Astrocyte (in vitro differentiated cells and primary cell): ENCODE data around the gene R3HDML. TPM values are rescaled to one million over a fixed set of nuclear protein-coding genes. Genes with fewer than 3 reads are reported as not detected.

ENCODE experiments used
- DNase-seq: peaks from one replicate; pipeline ENCODE4 v3.0.0-alpha.2; 2010; ENCODE audit warnings: low read depth
- FAIRE-seq: peaks from 2 replicates; lab custom pipeline; 2011; peaks lifted over from hg19 to GRCh38; lab: Jason Lieb, UNC
- H2AFZ ChIP-seq: 2 replicates; pipeline ENCODE4 v1.6.0; 2012; ENCODE audit warnings: low read depth, low read length, inconsistent platforms
- H3K27ac ChIP-seq: 2 replicates; pipeline ENCODE4 v1.5.1; 2011; ENCODE audit warnings: low read depth, low read length, inconsistent platforms
- H3K27me3 ChIP-seq: 2 replicates; pipeline ENCODE4 v1.6.0; 2011; ENCODE audit warnings: low read length, inconsistent platforms; ENCODE audit not compliant: insufficient read depth
- H3K36me3 ChIP-seq: 2 replicates; pipeline ENCODE4 v1.5.1; 2011; ENCODE audit warnings: low read length, inconsistent platforms; ENCODE audit not compliant: insufficient read depth
- H3K4me1 ChIP-seq: 2 replicates; pipeline ENCODE4 v1.5.1; 2011; ENCODE audit warnings: low read length, inconsistent platforms; ENCODE audit not compliant: insufficient read depth
- H3K4me2 ChIP-seq: 2 replicates; pipeline ENCODE4 v1.6.0; 2012; ENCODE audit warnings: low read length, inconsistent platforms
- H3K4me3 ChIP-seq: 2 replicates; pipeline ENCODE4 v1.5.1; 2011; ENCODE audit warnings: low read depth, mild to moderate bottlenecking, low read length, inconsistent platforms; ENCODE audit not compliant: insufficient read depth
- H3K79me2 ChIP-seq: 2 replicates; pipeline ENCODE4 v1.6.0; 2012; ENCODE audit warnings: mild to moderate bottlenecking, low read length, inconsistent platforms; ENCODE audit not compliant: insufficient read depth
- H3K9ac ChIP-seq: 2 replicates; pipeline ENCODE4 v1.6.0; 2012; ENCODE audit warnings: mild to moderate bottlenecking, low read length, inconsistent platforms
- H3K9me3 ChIP-seq: 2 replicates; pipeline ENCODE4 v1.5.1; 2012; ENCODE audit warnings: low read depth, mild to moderate bottlenecking, low read length, inconsistent platforms; ENCODE audit not compliant: insufficient read depth
- H4K20me1 ChIP-seq: 2 replicates; pipeline ENCODE4 v1.6.0; 2012; ENCODE audit warnings: low read length, inconsistent platforms; ENCODE audit not compliant: insufficient read depth
- H3K27ac Mint-ChIP-seq: one replicate; pipeline ENCODE4 v1.8.0; 2021; ENCODE audit warnings: mild to moderate bottlenecking, mixed read lengths; ENCODE audit not compliant: unreplicated experiment
- H3K27me3 Mint-ChIP-seq: one replicate; pipeline ENCODE4 v1.8.0; 2021; ENCODE audit warnings: low read depth, mixed read lengths; ENCODE audit not compliant: unreplicated experiment
- H3K36me3 Mint-ChIP-seq: one replicate; pipeline ENCODE4 v1.8.0; 2021; ENCODE audit warnings: low read depth, mixed read lengths; ENCODE audit not compliant: unreplicated experiment
- H3K4me1 Mint-ChIP-seq: one replicate; pipeline ENCODE4 v1.8.0; 2021; ENCODE audit warnings: low read depth, mixed read lengths; ENCODE audit not compliant: unreplicated experiment
- H3K4me3 Mint-ChIP-seq: one replicate; pipeline ENCODE4 v1.8.0; 2021; ENCODE audit warnings: mild to moderate bottlenecking, moderate library complexity, mixed read lengths; ENCODE audit not compliant: unreplicated experiment
- H3K9me3 Mint-ChIP-seq: one replicate; pipeline ENCODE4 v1.8.0; 2021; ENCODE audit warnings: mild to moderate bottlenecking, mixed read lengths; ENCODE audit not compliant: unreplicated experiment
- CTCF ChIP-seq: IDR thresholded peaks from 2 replicates; pipeline ENCODE4 v1.5.1; 2011; ENCODE audit warnings: low read depth, mild to moderate bottlenecking, inconsistent platforms, low read length, moderate library complexity; ENCODE audit not compliant: insufficient read depth
- EZH2 ChIP-seq: IDR thresholded peaks from 2 replicates; pipeline ENCODE4 v1.6.1; 2012; ENCODE audit warnings: mild to moderate bottlenecking, low read length, inconsistent platforms; ENCODE audit not compliant: insufficient read depth
- total RNA-seq: library from RNA; stranded (reverse); gene quantifications from 2 replicates; pipeline ENCODE4 v1.2.1, GENCODE V29; 2021

R3HDML gene
- total RNA-seq, 1 donor from 2014 or later, result 0.25 TPM

- DNase-seq (no peak), FAIRE-seq (no peak)
- Histone ChIP-seq H3K9ac (no peak overlapping the region), H3K4me3 (no peak overlapping the region), H3K27ac (no peak overlapping the region), H4K20me1 (no peaks in the 10 kb centered on the region), H3K79me2 (no peaks in the 10 kb centered on the region), H3K27me3 (peaks cover 4% of the 10 kb centered on the region), H3K9me3 (no peaks in the 10 kb centered on the region), H3K4me2 (no peak overlapping the region), H2AFZ (no peak overlapping the region), H3K4me1 (no peaks in the 10 kb centered on the region), H3K36me3 (no peaks in the 10 kb centered on the region)
- Mint-ChIP-seq H3K4me3 (no peak overlapping the region), H3K9me3 (no peaks in the 10 kb centered on the region), H3K4me1 (no peaks in the 10 kb centered on the region), H3K27me3 (peaks cover 31% of the 10 kb centered on the region), H3K27ac (no peak overlapping the region), H3K36me3 (no peaks in the 10 kb centered on the region)
- TF ChIP-seq CTCF (no peak), EZH2 (no peak)
These were observed 19.5 kb downstream of the R3HDML start for GRCh38 chr20:44356353-44356723.

DNA sequence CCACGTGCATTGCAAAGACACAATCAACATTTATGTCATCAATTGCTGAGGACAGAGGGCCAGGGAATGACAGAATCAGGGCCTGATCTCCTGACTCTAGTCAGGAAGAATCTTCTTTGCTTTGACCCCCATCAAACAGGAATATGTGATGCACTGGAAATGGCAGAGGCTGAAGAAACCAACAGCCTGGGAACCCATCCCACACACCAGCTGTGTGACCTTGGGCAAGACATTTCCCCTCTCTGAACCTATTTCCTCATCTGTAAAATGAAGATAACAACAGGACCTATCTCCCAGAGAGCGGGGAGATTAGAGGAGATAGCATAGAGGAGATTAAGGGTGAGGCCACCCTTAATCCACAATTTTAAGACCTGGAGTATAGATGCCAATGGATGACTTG is 20.2 kb downstream of the R3HDML start:
- no peak overlapping the region for H3K4me2 ChIP-seq
- H3K9ac ChIP-seq, result no peak overlapping the region
- no peaks in the 10 kb centered on the region for H3K9me3 ChIP-seq
- H3K36me3 Mint-ChIP-seq, result no peaks in the 10 kb centered on the region
- H3K4me1 Mint-ChIP-seq, result no peaks in the 10 kb centered on the region
- no peak overlapping the region for H2AFZ ChIP-seq
- no peaks in the 10 kb centered on the region for H3K79me2 ChIP-seq
- FAIRE-seq (no peak), DNase-seq (no peak)
- no peaks in the 10 kb centered on the region for H3K4me1 ChIP-seq
- no peak overlapping the region for H3K4me3 Mint-ChIP-seq
- H3K36me3 ChIP-seq, result no peaks in the 10 kb centered on the region
- TF ChIP-seq CTCF, result no peak
- TF ChIP-seq EZH2, result no peak
- no peaks in the 10 kb centered on the region for H3K9me3 Mint-ChIP-seq
- H3K4me3 ChIP-seq, result no peak overlapping the region
- no peak overlapping the region for H3K27ac ChIP-seq
- no peak overlapping the region for H3K27ac Mint-ChIP-seq
- H4K20me1 ChIP-seq, result no peaks in the 10 kb centered on the region
- peaks cover 33% of the 10 kb centered on the region for H3K27me3 Mint-ChIP-seq
- peaks cover 4% of the 10 kb centered on the region for H3K27me3 ChIP-seq

DNA sequence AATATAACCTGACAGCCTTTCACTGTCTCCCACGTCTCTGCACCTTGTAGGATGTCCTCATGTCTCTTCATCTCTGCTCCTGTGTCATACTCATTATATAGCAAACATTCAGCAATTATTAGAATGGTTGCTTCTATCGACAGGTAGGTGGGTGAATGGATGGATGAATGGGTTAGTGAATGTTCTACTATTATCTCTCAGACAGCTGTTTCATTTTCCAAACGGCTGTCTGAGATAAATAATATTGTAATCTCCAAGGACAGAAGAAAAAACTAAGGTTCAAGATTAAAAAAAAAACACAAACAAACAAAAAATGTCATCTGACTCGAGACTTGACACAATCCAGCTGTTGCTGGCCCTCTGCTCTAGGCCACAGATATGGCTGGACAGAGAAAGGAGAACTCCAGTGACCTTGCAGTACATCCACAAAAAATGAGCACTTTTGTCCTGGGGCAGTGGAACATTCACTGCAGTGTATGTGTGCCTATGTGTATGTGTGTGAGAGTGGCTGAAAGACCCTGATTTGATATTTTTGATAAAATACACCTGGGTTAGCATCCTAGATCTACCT is 20.8 kb downstream of the R3HDML start:
- H3K36me3 Mint-ChIP-seq, result no peaks in the 10 kb centered on the region

More for the DNA sequence above, 20.8 kb downstream of the R3HDML start:
- no peak for FAIRE-seq
- no peaks in the 10 kb centered on the region for H4K20me1 ChIP-seq
- peaks cover 4% of the 10 kb centered on the region for H3K27me3 ChIP-seq
- H3K27ac ChIP-seq, result no peak overlapping the region
- peaks cover 33% of the 10 kb centered on the region for H3K27me3 Mint-ChIP-seq
- H3K79me2 ChIP-seq, result no peaks in the 10 kb centered on the region
- H3K9me3 Mint-ChIP-seq, result no peaks in the 10 kb centered on the region
- H3K9ac ChIP-seq, result no peak overlapping the region
- no peaks in the 10 kb centered on the region for H3K4me1 Mint-ChIP-seq
- H2AFZ ChIP-seq, result no peak overlapping the region
- no peak overlapping the region for H3K4me2 ChIP-seq
- no peaks in the 10 kb centered on the region for H3K4me1 ChIP-seq
- no peaks in the 10 kb centered on the region for H3K9me3 ChIP-seq
- H3K4me3 Mint-ChIP-seq, result no peak overlapping the region
- TF ChIP-seq EZH2 (no peak), CTCF (no peak)
- no peak overlapping the region for H3K27ac Mint-ChIP-seq
- no peak for DNase-seq
- no peaks in the 10 kb centered on the region for H3K36me3 ChIP-seq
- H3K4me3 ChIP-seq, result no peak overlapping the region
